NT2/D1 (cell line): Measurements from ENCODE around the gene CRY1.

Experiments
- SUZ12 ChIP-seq: IDR thresholded peaks from 2 replicates; pipeline ENCODE4 v1.6.1; 2011; ENCODE audit not compliant: insufficient read length, insufficient read depth; ENCODE audit errors: extremely low read depth
- YY1 ChIP-seq: IDR thresholded peaks from 2 replicates; pipeline ENCODE4 v1.6.1; 2011; ENCODE audit not compliant: insufficient read length, insufficient read depth
- ZNF274 ChIP-seq: IDR thresholded peaks from 2 replicates; pipeline ENCODE4 v1.6.1; 2011; ENCODE audit warnings: mild to moderate bottlenecking, low read depth, low read length

- no peak for TF ChIP-seq SUZ12
- no peak for TF ChIP-seq YY1
- no peak for TF ChIP-seq ZNF274
Observed at GRCh38 chr12:107053709-107054108, 39.6 kb downstream of the CRY1 start.
